ENCODE results near the gene CCDC13. TPM values are rescaled to one million over a fixed set of nuclear protein-coding genes. Genes with fewer than 3 reads are reported as not detected.

Gene CCDC13
- total and polyA plus RNA-seq, 2 donors (not counting 1 experiment from before 2014, with no cell fraction given): 0.41 to 0.66 TPM

GRCh38 chr3:42790714-42791229 lies 17.7 kb upstream of the CCDC13 start:
- Histone ChIP-seq H3K79me2 (ENCODE audit: control insufficient read depth, insufficient read depth, low read length) (peaks cover 4% of the 10 kb centered on the region), H2AFZ (ENCODE audit: low read length) (no peak overlapping the region), H3K4me1 (ENCODE audit: control insufficient read depth, extremely low read depth, insufficient read depth, low read length) (no peaks in the 10 kb centered on the region), H3K27me3 (ENCODE audit: control insufficient read depth, insufficient read depth, low read length) (no peaks in the 10 kb centered on the region), H4K20me1 (ENCODE audit: control insufficient read depth, extremely low read depth, insufficient read depth, low read length) (no peaks in the 10 kb centered on the region), H3K9ac (ENCODE audit: insufficient read depth, low read length) (no peak overlapping the region), H3K27ac (ENCODE audit: insufficient read depth, low read length) (no peak overlapping the region), H3K4me3 (replicated peaks in 1 of 4; ENCODE audit: control extremely low read depth in 1 of 4, insufficient read depth in 1 of 4, low read depth in 3 of 4, low read length in 4 of 4) (no peak overlapping the region), H3K4me2 (ENCODE audit: extremely low read depth, insufficient read depth, low read length) (no peak overlapping the region), H3K36me3 (ENCODE audit: control insufficient read depth, insufficient read depth, low read length) (no peaks in the 10 kb centered on the region), H3K9me3 (ENCODE audit: control insufficient read depth, insufficient read depth, low read depth, low read length) (no peaks in the 10 kb centered on the region)
- DNase-seq (ENCODE audit: low read depth in 2 of 2): peak in 1 of 2 donors; percentile 12
- TF ChIP-seq EZH2 (IDR thresholded peaks at IDR 0.05; ENCODE audit: low read length, missing control alignments): no peak
- TF ChIP-seq CTCF (conservative IDR thresholded peaks at IDR 0.05 in 1 of 2, IDR thresholded peaks at IDR 0.05 in 1 of 2; ENCODE audit: low read depth in 1 of 2, low read length in 2 of 2): no peak

- no peak for TF ChIP-seq CTCF (conservative IDR thresholded peaks at IDR 0.05 in 1 of 2, IDR thresholded peaks at IDR 0.05 in 1 of 2; ENCODE audit: low read depth in 1 of 2, low read length in 2 of 2)
- Histone ChIP-seq H3K79me2 (ENCODE audit: control insufficient read depth, insufficient read depth, low read length) (no peaks in the 10 kb centered on the region), H3K9me3 (ENCODE audit: control insufficient read depth, insufficient read depth, low read depth, low read length) (no peaks in the 10 kb centered on the region), H4K20me1 (ENCODE audit: control insufficient read depth, extremely low read depth, insufficient read depth, low read length) (no peaks in the 10 kb centered on the region), H3K27me3 (ENCODE audit: control insufficient read depth, insufficient read depth, low read length) (no peaks in the 10 kb centered on the region), H2AFZ (ENCODE audit: low read length) (no peak overlapping the region), H3K36me3 (ENCODE audit: control insufficient read depth, insufficient read depth, low read length) (no peaks in the 10 kb centered on the region), H3K4me1 (ENCODE audit: control insufficient read depth, extremely low read depth, insufficient read depth, low read length) (no peaks in the 10 kb centered on the region), H3K4me2 (ENCODE audit: extremely low read depth, insufficient read depth, low read length) (no peak overlapping the region), H3K27ac (ENCODE audit: insufficient read depth, low read length) (no peak overlapping the region), H3K9ac (ENCODE audit: insufficient read depth, low read length) (no peak overlapping the region), H3K4me3 (replicated peaks in 1 of 4; ENCODE audit: control extremely low read depth in 1 of 4, insufficient read depth in 1 of 4, low read depth in 3 of 4, low read length in 4 of 4) (no peak overlapping the region)
- DNase-seq (ENCODE audit: low read depth in 2 of 2): no peak
Measured at GRCh38 chr3:42786631-42787030, 13.6 kb upstream of the CCDC13 start.

- no peaks in the 10 kb centered on the region for H3K79me2 ChIP-seq (ENCODE audit: control insufficient read depth, insufficient read depth, low read length)
- H3K9me3 ChIP-seq (ENCODE audit: control insufficient read depth, insufficient read depth, low read depth, low read length): no peaks in the 10 kb centered on the region
- no peak overlapping the region for H3K4me2 ChIP-seq (ENCODE audit: extremely low read depth, insufficient read depth, low read length)
- H3K9ac ChIP-seq (ENCODE audit: insufficient read depth, low read length): no peak overlapping the region
- no peak overlapping the region for H3K27ac ChIP-seq (ENCODE audit: insufficient read depth, low read length)
- H3K4me1 ChIP-seq (ENCODE audit: control insufficient read depth, extremely low read depth, insufficient read depth, low read length): no peaks in the 10 kb centered on the region
- H2AFZ ChIP-seq (ENCODE audit: low read length): no peak overlapping the region
- DNase-seq (ENCODE audit: low read depth in 2 of 2): no peak
- no peaks in the 10 kb centered on the region for H3K27me3 ChIP-seq (ENCODE audit: control insufficient read depth, insufficient read depth, low read length)
- no peaks in the 10 kb centered on the region for H3K36me3 ChIP-seq (ENCODE audit: control insufficient read depth, insufficient read depth, low read length)
- H3K4me3 ChIP-seq (replicated peaks in 1 of 4; ENCODE audit: control extremely low read depth in 1 of 4, insufficient read depth in 1 of 4, low read depth in 3 of 4, low read length in 4 of 4): no peak overlapping the region
- H4K20me1 ChIP-seq (ENCODE audit: control insufficient read depth, extremely low read depth, insufficient read depth, low read length): no peaks in the 10 kb centered on the region
- TF ChIP-seq CTCF (conservative IDR thresholded peaks at IDR 0.05 in 1 of 2, IDR thresholded peaks at IDR 0.05 in 1 of 2; ENCODE audit: low read depth in 1 of 2, low read length in 2 of 2) (no peak), EZH2 (IDR thresholded peaks at IDR 0.05; ENCODE audit: low read length, missing control alignments) (no peak)
Measured at GRCh38 chr3:42786212-42786611, 13.2 kb upstream of the CCDC13 start.
